ENCODE measurements around the gene TLR6.

DNA sequence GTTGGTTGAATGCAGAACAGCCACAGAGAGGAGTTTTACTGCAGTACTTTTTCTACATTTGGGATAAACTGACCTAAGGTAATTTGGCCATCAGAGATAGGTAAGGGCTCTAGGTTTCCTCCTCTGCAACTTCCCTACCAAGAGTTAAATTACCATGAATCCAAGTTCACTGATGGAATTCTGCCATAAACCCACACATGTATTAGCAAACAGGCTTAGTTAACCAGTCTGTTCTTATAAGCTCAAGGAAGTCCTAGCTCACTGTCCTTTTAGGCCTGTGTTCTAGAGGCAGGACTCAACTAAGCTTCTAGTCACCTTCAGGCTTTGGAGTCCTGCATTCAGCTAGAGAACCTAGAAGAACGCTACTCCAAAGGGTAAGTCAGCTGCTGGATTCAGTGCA lies 15.0 kb upstream of the TLR6 start:
- TF ChIP-seq GATA2 (IDR thresholded peaks at IDR 0.05; ENCODE audit: low read depth, low read length), result no peak
- no peak for TF ChIP-seq GATA3 (IDR thresholded peaks at IDR 0.05; ENCODE audit: low read depth, low read length)
